GM12874 (cell line): ENCODE measurements around the gene SPEF1.

Experiments
- CTCF ChIP-seq: IDR thresholded peaks from 2 replicates; pipeline ENCODE4 v1.5.1; 2011; ENCODE audit warnings: low read depth, mild to moderate bottlenecking, control low read depth, low read length, moderate library complexity; ENCODE audit not compliant: insufficient read depth

Gene SPEF1

GRCh38 chr20:3775457-3776108 lies 5.7 kb downstream of the SPEF1 start:
- TF ChIP-seq CTCF: no peak

DNA sequence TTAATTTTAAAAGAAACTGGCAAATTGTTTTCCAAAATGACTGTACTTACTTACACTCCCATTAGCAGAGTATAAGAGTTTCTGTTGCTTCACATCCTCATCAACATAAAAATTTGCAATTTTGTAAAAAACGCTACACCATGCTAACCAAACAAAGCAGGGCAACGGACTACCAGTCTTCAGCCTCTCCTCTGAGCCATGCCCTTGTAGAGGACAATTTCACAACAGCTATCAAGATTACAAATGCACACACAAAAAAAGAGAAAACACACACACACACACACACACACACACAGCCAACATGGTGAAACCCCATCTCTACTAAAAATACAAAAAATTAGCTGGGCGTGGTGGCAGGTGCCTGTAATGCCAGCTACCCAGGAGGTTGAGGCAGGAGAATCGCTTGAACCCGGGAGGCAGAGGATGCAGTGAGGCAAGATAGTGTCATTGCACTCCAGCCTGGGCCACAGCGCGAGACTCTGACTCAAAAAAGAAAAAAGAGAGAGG lies 9.6 kb downstream of the SPEF1 start:
- no peak for TF ChIP-seq CTCF

DNA sequence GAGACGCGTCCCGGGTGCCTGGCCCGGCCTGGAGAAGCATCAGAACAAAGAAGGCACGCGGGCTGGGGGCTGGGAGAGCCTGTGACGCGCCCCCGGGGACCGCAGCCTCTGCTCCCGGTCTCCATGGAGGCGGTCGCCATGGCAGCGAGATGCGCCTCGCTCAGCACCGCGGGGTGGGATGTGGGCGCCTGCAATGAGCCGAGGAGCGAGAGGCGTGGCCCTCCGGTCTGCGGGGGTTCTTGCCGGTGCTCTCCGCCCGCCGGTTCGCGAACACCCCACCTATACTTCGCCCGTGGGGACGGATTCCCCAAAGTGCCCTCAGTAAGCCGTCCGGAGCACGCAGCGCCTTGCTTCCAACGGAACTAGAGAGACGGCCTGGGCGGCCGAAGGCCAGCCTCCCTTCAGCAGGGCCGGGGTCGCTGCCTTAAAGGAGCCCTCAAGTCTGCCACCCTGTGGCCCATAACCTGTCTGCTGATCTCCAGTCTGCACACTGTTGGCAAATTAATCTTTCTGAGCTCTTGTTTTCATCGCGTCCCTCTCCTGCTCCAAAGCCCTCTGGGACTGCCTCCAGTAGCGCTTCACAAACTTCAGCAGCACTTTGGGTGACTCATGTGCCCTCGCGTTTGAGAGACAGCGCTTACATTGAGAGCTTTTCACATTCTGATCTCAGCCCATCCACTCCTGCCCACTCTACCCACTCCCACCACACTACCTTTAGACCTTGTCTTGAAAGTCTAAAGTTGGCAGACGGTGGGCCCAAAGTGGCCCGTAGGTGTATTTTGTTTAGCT lies 12.7 kb downstream of the SPEF1 start:
- TF ChIP-seq CTCF: peak; percentile 76

- 0 out of 2 replicates have a peak, but pooled peaks have one; percentile 16 for TF ChIP-seq CTCF
Observed at GRCh38 chr20:3767427-3768341, 13.6 kb downstream of the SPEF1 start, which contains the start of gene ADISSP. TSS of gene ADISSP (minus strand) at chr20:3767753. CDS start at chr20:3760100, 7,653 bp downstream.

- no peak for TF ChIP-seq CTCF
Observed at GRCh38 chr20:3767110-3767426, 14.2 kb downstream of the SPEF1 start.

DNA sequence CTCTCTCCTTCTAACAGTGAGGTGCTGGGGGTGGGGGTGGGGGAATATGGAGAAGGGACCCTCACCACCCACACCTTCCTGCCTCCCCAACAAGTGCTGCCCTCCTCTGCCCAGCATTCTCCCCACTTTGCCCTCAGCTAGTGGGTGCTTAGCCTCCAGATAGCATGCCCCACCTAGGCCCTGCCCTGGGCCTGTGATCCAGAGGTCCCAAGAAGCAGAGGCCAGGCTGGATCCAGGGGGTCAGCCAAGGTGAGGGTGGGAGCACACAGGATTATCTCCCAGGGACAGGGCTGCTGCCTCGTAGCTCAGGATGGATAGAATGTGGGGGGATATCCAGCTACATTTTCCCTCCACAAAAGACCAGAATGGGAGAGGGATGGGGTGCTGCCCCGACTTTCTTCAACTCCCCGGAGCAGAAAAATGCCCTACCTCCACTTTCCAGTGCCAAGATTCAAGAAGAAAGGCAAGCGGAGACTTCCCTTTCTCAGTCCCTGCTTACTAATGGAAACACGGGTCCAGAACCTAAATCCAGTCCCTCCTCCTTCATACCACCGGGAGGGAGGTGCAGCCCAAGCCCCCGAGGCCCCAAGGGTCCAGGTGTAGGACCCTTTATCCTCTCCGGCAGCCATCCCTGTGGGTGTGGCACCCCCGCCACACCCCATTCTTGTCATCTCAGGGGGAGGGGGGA lies 14.7 kb downstream of the SPEF1 start:
- no peak for TF ChIP-seq CTCF
